ENCODE data around the gene EPB41L4A.

- TF ChIP-seq CTCF (IDR thresholded peaks at IDR 0.05; ENCODE audit: low read length) (no peak), EZH2 (optimal IDR thresholded peaks at IDR 0.05; ENCODE audit: low read depth, low read length) (no peak), EZH2phosphoT487 (IDR thresholded peaks at IDR 0.05; ENCODE audit: low read length) (no peak)
Observed at GRCh38 chr5:112289465-112289864, 129.6 kb downstream of the EPB41L4A start.
